HUES48 (cell line): ENCODE measurements around the gene RYR2.

Experiments used
- H3K27ac ChIP-seq: one replicate; pipeline ENCODE4 v1.7.0; 2013; ENCODE audit warnings: low read depth, low read length, inconsistent platforms
- H3K27me3 ChIP-seq: 2 replicates; pipeline ENCODE4 v1.6.1; 2013; ENCODE audit warnings: mild to moderate bottlenecking, low read length; ENCODE audit not compliant: control insufficient read depth, insufficient read depth
- H3K36me3 ChIP-seq: 2 replicates; pipeline ENCODE4 v1.6.1; 2013; ENCODE audit warnings: low read length; ENCODE audit not compliant: control insufficient read depth, insufficient read depth
- H3K4me1 ChIP-seq: 2 replicates; pipeline ENCODE4 v1.6.1; 2013; ENCODE audit warnings: mild to moderate bottlenecking, low read length; ENCODE audit not compliant: control insufficient read depth, insufficient read depth
- H3K4me3 ChIP-seq: 2 replicates; pipeline ENCODE4 v1.5.1; 2013; ENCODE audit warnings: mild to moderate bottlenecking, low read depth, low read length
- H3K9ac ChIP-seq: 2 replicates; pipeline ENCODE4 v1.6.1; 2013; ENCODE audit warnings: mild to moderate bottlenecking, low read depth, low read length, moderate library complexity
- H3K9me3 ChIP-seq: 2 replicates; pipeline ENCODE4 v1.6.1; 2013; ENCODE audit warnings: low read length; ENCODE audit not compliant: control insufficient read depth, insufficient read depth

Gene RYR2

DNA sequence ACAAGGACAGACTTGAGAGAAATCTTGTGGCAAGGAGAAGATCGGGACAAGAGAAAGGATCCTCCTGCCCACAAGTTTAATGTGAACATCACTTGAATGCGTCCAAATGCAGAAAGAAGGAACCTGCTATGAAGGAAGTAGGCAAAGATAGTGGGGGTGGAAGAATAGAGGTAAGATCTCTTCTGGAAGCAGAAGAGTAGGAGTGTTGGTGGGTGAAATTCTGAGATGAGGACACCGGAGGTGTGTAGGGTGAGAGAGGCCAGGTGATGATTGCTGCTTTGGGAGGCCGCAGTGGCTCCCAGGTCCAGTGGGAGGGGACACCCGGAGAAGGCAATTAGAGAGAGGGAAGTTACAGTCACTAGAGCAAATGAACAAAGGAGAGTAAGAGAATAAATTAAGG is 6.8 kb downstream of the RYR2 start:
- H3K9ac ChIP-seq: no peak overlapping the region
- H3K4me3 ChIP-seq: no peak overlapping the region
- H3K36me3 ChIP-seq: no peaks in the 10 kb centered on the region
- no peaks in the 10 kb centered on the region for H3K9me3 ChIP-seq
- H3K4me1 ChIP-seq: peaks cover 51% of the 10 kb centered on the region
- peak overlapping the region; percentile 34 for H3K27ac ChIP-seq
- peaks cover 7% of the 10 kb centered on the region for H3K27me3 ChIP-seq

DNA sequence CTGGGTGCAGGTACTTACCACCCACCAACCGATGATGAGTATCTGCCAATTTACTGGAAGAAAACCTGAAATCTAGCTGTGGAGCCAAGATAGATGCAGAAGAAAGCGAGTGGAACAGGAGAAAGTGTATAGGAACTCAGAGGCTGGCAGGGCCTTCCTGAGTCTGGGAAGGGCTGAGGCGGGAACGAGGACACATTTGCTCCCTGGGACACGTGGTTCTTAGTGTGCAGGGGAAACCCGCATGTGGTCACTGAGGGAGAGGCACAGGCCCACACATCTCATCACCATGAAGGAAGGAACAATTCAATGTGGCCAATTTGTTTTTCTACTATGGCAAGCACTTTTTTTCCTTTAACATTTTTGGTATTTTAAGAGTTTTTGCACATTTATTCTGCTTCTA is 8.2 kb downstream of the RYR2 start:
- H3K27me3 ChIP-seq: no peaks in the 10 kb centered on the region

DNA sequence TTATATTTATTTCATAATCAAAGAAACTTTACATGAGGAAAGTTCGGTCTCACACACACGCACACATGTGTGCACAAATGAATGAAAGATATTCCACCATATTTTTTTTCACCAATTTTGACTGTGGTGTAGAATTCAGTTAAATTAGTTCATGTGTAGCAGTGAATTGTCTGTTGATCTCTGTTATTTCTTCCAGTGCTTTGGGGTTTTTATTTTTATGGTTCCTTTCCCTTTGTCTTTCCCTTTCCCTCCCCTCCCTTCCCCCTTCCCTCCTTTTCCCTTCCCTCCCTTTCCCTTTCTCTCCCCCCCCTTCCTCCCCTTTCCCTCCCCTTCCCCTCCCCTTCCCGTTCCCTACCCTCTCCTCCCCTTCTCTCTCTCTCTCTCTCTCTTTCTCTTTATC is 8.9 kb downstream of the RYR2 start:
- Histone ChIP-seq H3K4me1 (peaks cover 30% of the 10 kb centered on the region), H3K36me3 (no peaks in the 10 kb centered on the region; the same call in 1 of the 2 replicates), H3K9ac (no peak overlapping the region), H3K4me3 (no peak overlapping the region), H3K27ac (no peak overlapping the region), H3K27me3 (no peaks in the 10 kb centered on the region), H3K9me3 (no peaks in the 10 kb centered on the region)

More for the DNA sequence above, 8.2 kb downstream of the RYR2 start:
- peak overlapping the region; percentile 34 for H3K27ac ChIP-seq
- H3K4me1 ChIP-seq: peaks cover 38% of the 10 kb centered on the region
- no peaks in the 10 kb centered on the region for H3K9me3 ChIP-seq
- H3K36me3 ChIP-seq: no peaks in the 10 kb centered on the region
- no peak overlapping the region for H3K4me3 ChIP-seq
- no peak overlapping the region for H3K9ac ChIP-seq

DNA sequence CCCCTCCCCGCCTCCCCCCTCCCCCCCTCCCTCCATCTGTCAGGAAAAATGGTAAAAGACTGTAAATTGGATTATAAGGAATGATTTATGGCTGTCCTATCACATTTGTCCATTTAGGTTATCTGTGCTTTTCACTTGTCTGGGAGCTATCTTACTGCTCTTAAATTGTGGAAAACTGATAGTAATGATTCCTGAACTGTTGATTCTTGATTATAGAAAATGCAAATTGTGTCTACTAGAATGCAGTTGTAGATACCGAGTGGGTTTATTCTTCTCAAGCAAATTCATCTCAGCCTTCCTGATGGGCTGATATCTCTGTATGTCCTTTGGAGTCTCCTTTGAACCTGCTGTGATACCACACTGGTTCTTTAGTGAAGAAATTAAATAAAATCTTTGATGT is 12.3 kb downstream of the RYR2 start:
- Histone ChIP-seq H3K4me3 (no peak overlapping the region), H3K9me3 (no peaks in the 10 kb centered on the region), H3K4me1 (peaks cover 29% of the 10 kb centered on the region), H3K9ac (no peak overlapping the region), H3K27me3 (no peaks in the 10 kb centered on the region), H3K36me3 (no peaks in the 10 kb centered on the region; the same call in 1 of the 2 replicates), H3K27ac (no peak overlapping the region)

DNA sequence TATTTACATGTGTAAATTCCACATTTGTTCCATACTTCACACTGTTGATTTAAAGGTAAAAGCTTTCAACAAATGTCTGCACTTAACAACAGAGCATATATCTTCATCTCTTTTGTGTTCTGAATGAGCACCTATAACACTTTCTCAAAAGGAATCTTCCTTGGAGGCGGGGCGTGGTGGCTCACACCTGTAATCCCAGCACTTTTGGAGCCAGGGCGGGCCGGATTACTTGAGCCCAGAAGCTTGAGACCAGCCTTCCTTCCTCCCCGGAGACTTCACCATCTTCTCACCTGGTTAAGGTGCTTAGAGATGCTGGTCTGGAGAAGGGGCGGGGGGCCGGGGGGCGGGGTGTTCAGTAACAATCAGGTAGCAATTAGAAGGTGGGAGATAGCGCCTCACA is 16.5 kb downstream of the RYR2 start:
- Histone ChIP-seq H3K36me3 (no peaks in the 10 kb centered on the region; the same call in 1 of the 2 replicates), H3K27me3 (no peaks in the 10 kb centered on the region)

DNA sequence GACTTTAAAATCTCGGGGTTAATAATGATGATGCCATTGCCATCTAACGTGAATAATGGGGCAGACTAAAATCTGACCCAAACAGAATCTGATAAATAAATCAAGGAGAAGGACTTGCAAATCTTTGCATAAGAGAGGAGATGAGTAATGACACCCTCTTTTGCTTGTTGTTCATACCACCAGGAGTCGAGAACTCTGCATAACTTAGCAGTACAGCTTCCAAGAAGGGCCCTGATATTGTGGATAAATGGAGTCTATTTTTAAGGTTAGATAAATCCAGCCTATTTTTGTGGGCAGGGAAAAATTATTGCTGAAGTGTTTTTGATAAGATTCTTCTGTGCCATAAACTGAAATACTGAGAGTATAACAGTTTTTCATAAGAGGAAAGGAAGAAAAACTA is 17.3 kb downstream of the RYR2 start:
- Histone ChIP-seq H3K27me3 (no peaks in the 10 kb centered on the region), H3K9ac (no peak overlapping the region), H3K4me3 (no peak overlapping the region), H3K9me3 (no peaks in the 10 kb centered on the region), H3K36me3 (no peaks in the 10 kb centered on the region; the same call in 1 of the 2 replicates), H3K4me1 (peaks cover 32% of the 10 kb centered on the region), H3K27ac (no peak overlapping the region)

More for the DNA sequence above, 16.5 kb downstream of the RYR2 start:
- no peak overlapping the region for H3K27ac ChIP-seq
- no peaks in the 10 kb centered on the region for H3K9me3 ChIP-seq
- H3K4me1 ChIP-seq: peaks cover 27% of the 10 kb centered on the region
- H3K4me3 ChIP-seq: no peak overlapping the region
- H3K9ac ChIP-seq: no peak overlapping the region

DNA sequence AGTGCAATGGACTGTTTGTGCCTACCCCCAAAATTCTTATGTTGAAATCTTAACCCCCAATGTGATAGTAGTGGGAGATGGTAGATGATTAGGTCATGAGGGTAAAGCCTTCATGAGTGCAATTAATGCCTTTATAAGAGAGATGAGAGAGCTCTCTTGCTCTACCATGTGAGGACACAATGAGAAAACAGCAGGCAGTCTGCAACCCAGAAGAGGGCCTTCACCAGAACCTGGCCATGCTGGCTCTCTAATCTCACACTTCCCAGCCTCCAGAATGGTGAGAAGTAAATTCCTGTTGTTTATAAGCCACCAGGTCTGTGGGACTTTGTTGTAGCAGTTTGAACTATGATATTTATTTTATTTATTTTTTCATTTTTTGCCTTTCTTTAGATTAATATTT is 21.0 kb downstream of the RYR2 start:
- Histone ChIP-seq H3K4me3 (no peak overlapping the region), H3K36me3 (no peaks in the 10 kb centered on the region)

DNA sequence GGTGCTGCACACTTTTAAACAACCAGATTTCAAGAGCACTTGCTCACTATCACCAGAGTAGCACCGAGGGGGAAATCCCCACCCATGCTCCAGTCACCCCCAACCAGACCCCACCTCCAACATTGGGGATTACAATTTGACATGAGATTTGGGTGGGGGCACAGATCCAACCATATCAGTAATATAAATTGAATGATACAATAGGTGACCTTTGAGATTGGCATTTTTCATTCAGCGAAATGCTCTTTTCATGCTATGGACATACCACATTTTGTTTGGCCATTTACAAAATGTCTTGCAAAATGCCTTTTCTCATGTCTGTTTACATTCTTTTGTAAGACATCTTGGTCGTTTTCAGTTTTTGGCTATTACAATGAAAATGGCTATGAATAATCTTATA is 23.9 kb downstream of the RYR2 start:
- H3K9ac ChIP-seq: no peak overlapping the region

More for the DNA sequence above, 21.0 kb downstream of the RYR2 start:
- H3K9me3 ChIP-seq: no peaks in the 10 kb centered on the region
- H3K27ac ChIP-seq: peak overlapping the region; percentile 10
- peaks cover 28% of the 10 kb centered on the region for H3K4me1 ChIP-seq
- H3K27me3 ChIP-seq: no peaks in the 10 kb centered on the region
- H3K9ac ChIP-seq: no peak overlapping the region

DNA sequence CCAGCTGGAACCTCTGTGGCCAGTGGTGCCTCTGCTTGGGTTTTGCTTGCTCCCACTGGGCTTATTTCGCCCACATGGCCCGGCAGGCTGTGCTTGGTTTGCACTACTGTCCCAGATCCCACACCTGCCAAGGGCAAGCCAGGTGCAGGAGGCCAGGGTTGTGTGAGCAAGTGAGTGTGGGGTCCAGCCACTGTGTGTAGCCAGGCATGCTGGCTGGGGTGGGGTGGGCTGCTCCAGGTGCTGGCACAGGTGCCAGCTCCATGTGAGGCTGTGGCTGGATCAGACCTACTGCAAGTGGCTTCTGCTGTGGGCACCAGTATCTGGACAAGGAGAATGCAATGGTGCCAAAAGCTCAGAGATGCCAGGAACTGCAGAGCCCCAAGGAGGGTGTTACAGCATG is 28.5 kb downstream of the RYR2 start:
- Histone ChIP-seq H3K27ac (no peak overlapping the region), H3K4me3 (no peak overlapping the region), H3K36me3 (no peaks in the 10 kb centered on the region), H3K27me3 (no peaks in the 10 kb centered on the region), H3K9ac (no peak overlapping the region), H3K9me3 (no peaks in the 10 kb centered on the region), H3K4me1 (peaks cover 5% of the 10 kb centered on the region; the same call in 1 of the 2 replicates)

More for the DNA sequence above, 23.9 kb downstream of the RYR2 start:
- no peaks in the 10 kb centered on the region for H3K27me3 ChIP-seq
- H3K36me3 ChIP-seq: no peaks in the 10 kb centered on the region
- H3K4me1 ChIP-seq: peaks cover 16% of the 10 kb centered on the region
- no peak overlapping the region for H3K27ac ChIP-seq
- no peak overlapping the region for H3K4me3 ChIP-seq
- H3K9me3 ChIP-seq: no peaks in the 10 kb centered on the region

DNA sequence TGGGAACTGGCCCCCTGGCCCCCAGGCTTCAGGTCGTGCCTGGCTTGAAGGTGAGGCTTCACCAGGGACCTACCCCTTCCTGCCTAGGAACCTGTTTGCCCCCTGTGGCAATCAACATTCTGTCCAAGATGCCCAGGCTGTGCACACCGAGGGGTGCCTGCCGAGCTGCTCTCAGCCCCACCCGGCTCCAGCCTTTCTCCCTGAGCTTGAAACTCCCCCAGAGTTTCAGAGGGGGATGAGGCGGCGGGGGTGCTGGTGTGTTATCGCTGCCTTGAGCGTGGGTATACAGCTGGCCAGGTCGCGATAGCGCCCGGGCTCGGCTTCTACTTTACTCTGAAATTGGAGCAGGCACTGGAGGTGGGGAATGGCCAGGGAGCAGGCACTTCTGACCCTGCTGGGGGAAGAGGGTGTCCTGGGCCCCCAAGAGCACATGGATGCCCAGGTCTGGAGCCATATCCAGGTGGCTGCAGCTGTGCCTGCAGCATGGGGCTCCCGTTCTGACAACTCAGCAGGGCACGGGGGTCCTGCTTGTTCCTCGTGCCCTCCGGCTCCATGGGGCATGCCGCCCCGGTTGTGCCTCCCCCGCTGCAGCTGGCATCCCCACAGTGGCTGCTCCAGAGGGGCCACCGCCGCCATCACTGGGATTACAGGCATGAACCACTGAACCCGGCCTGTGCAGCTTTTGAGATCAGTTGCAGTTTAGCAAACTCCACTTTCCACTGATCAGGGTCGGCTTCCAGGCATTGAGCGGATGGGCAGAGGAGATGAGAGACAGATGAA is 29.8 kb downstream of the RYR2 start:
- Histone ChIP-seq H3K9me3 (no peaks in the 10 kb centered on the region), H3K9ac (no peak overlapping the region)

DNA sequence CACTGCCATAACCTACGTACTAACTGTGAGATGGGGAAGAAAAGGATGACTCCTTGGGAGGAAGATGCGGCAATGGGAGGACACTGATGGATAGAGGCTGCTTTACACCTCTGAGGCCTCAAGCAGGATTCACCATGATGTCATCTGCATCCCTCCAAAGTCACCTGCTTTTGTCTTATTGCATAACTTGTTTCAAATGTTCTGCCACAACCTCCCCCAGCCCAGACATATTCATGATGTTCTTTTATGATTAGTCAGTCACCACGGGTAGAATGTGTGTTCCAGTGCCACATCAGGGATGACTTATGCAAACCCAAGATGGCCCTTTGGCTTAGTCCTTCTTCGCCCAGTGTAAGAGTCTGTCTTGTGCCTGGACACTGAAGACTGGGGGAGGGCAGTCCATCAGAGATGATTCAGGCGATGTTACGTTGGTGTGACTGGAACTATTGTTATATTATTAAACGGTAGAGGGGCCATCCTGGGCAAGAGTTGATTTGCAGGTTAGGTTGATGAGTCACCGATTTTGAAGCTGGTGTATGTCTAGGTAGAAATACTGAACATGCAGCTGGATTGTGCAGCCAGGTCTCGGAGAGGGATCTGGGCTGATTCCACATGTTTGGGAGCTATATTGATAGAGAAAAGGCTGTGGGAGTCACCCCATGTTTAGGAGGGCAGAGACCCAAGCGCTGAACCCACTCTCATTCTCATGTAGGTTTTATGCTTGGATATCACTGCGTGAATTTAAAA is 32.6 kb downstream of the RYR2 start:
- H3K9ac ChIP-seq: no peak overlapping the region
- no peaks in the 10 kb centered on the region for H3K27me3 ChIP-seq
- H3K36me3 ChIP-seq: no peaks in the 10 kb centered on the region
- H3K27ac ChIP-seq: peak overlapping the region; percentile 18
- H3K4me3 ChIP-seq: peak overlapping the region; percentile 12; the same call in 1 of the 2 replicates
- H3K9me3 ChIP-seq: no peaks in the 10 kb centered on the region
- peaks cover 5% of the 10 kb centered on the region; the same call in 1 of the 2 replicates for H3K4me1 ChIP-seq

More for the DNA sequence above, 29.8 kb downstream of the RYR2 start:
- Histone ChIP-seq H3K36me3 (no peaks in the 10 kb centered on the region), H3K27ac (no peak overlapping the region), H3K4me3 (no peak overlapping the region), H3K27me3 (no peaks in the 10 kb centered on the region), H3K4me1 (peaks cover 5% of the 10 kb centered on the region; the same call in 1 of the 2 replicates)
